ENCODE measurements around the gene ZNF853.

The ZNF853 gene

GRCh38 chr7:6604458-6604857 lies 11.0 kb upstream of the ZNF853 start:
- Histone ChIP-seq H3K9ac (no peak overlapping the region), H3K4me3 (IDR thresholded peaks at IDR 0.05; ENCODE audit: insufficient read depth, low read depth, low read length) (no peak overlapping the region), H3K79me2 (ENCODE audit: insufficient read depth, low read depth) (no peaks in the 10 kb centered on the region), H3K27ac (no peak overlapping the region), H3K4me1 (ENCODE audit: low read depth, poor library complexity, severe bottlenecking) (no peaks in the 10 kb centered on the region), H4K20me1 (ENCODE audit: insufficient read depth) (no peaks in the 10 kb centered on the region), H3K4me2 (no peak overlapping the region), H2AFZ (ENCODE audit: low read depth) (no peak overlapping the region), H3K36me3 (ENCODE audit: insufficient read depth) (no peaks in the 10 kb centered on the region), H3K27me3 (ENCODE audit: insufficient read depth, low read depth) (no peaks in the 10 kb centered on the region)
- TF ChIP-seq CTCF (conservative IDR thresholded peaks at IDR 0.05; ENCODE audit: low read depth, low read length) = no peak

GRCh38 chr7:6606866-6607583 lies 8.4 kb upstream of the ZNF853 start:
- no peak for TF ChIP-seq CTCF (conservative IDR thresholded peaks at IDR 0.05; ENCODE audit: low read depth, low read length)

GRCh38 chr7:6607651-6608051 lies 7.8 kb upstream of the ZNF853 start:
- no peak for TF ChIP-seq CTCF (conservative IDR thresholded peaks at IDR 0.05; ENCODE audit: low read depth, low read length)
- no peaks in the 10 kb centered on the region for H3K79me2 ChIP-seq (ENCODE audit: insufficient read depth, low read depth)
- no peak overlapping the region for H3K4me3 ChIP-seq (IDR thresholded peaks at IDR 0.05; ENCODE audit: insufficient read depth, low read depth, low read length)
- H3K36me3 ChIP-seq (ENCODE audit: insufficient read depth) = no peaks in the 10 kb centered on the region
- H3K27ac ChIP-seq = no peak overlapping the region
- no peaks in the 10 kb centered on the region for H3K4me1 ChIP-seq (ENCODE audit: low read depth, poor library complexity, severe bottlenecking)
- no peak overlapping the region for H3K9ac ChIP-seq
- H2AFZ ChIP-seq (ENCODE audit: low read depth) = no peak overlapping the region
- no peaks in the 10 kb centered on the region for H3K27me3 ChIP-seq (ENCODE audit: insufficient read depth, low read depth)
- no peak overlapping the region for H3K4me2 ChIP-seq
- no peaks in the 10 kb centered on the region for H4K20me1 ChIP-seq (ENCODE audit: insufficient read depth)

More at GRCh38 chr7:6606866-6607583, 8.4 kb upstream of the ZNF853 start:
- no peaks in the 10 kb centered on the region for H3K27me3 ChIP-seq (ENCODE audit: insufficient read depth, low read depth)
- no peak overlapping the region for H2AFZ ChIP-seq (ENCODE audit: low read depth)
- no peak overlapping the region for H3K9ac ChIP-seq
- no peaks in the 10 kb centered on the region for H4K20me1 ChIP-seq (ENCODE audit: insufficient read depth)
- H3K4me2 ChIP-seq = no peak overlapping the region
- no peaks in the 10 kb centered on the region for H3K4me1 ChIP-seq (ENCODE audit: low read depth, poor library complexity, severe bottlenecking)
- H3K4me3 ChIP-seq (IDR thresholded peaks at IDR 0.05; ENCODE audit: insufficient read depth, low read depth, low read length) = no peak overlapping the region
- no peak overlapping the region for H3K27ac ChIP-seq
- H3K36me3 ChIP-seq (ENCODE audit: insufficient read depth) = no peaks in the 10 kb centered on the region
- H3K79me2 ChIP-seq (ENCODE audit: insufficient read depth, low read depth) = no peaks in the 10 kb centered on the region

- H3K27ac ChIP-seq = no peak overlapping the region
- H3K36me3 ChIP-seq (ENCODE audit: insufficient read depth) = no peaks in the 10 kb centered on the region
- no peak overlapping the region for H3K4me3 ChIP-seq (IDR thresholded peaks at IDR 0.05; ENCODE audit: insufficient read depth, low read depth, low read length)
- no peak overlapping the region for H2AFZ ChIP-seq (ENCODE audit: low read depth)
- no peak overlapping the region for H3K9ac ChIP-seq
- no peaks in the 10 kb centered on the region for H3K4me1 ChIP-seq (ENCODE audit: low read depth, poor library complexity, severe bottlenecking)
- no peaks in the 10 kb centered on the region for H3K79me2 ChIP-seq (ENCODE audit: insufficient read depth, low read depth)
- no peak overlapping the region for H3K4me2 ChIP-seq
- H3K27me3 ChIP-seq (ENCODE audit: insufficient read depth, low read depth) = no peaks in the 10 kb centered on the region
- H4K20me1 ChIP-seq (ENCODE audit: insufficient read depth) = no peaks in the 10 kb centered on the region
- no peak for TF ChIP-seq CTCF (conservative IDR thresholded peaks at IDR 0.05; ENCODE audit: low read depth, low read length)
Measured at GRCh38 chr7:6608081-6608480, 7.3 kb upstream of the ZNF853 start.

All from KMS-11 (cell line).